Measurements from ENCODE around the gene HAGH.

The HAGH gene

GRCh38 chr16:1818873-1819525 is 7.6 kb downstream of the HAGH start:
- Histone ChIP-seq H3F3A (ENCODE audit: insufficient read depth, low read length) (no peaks in the 10 kb centered on the region), H3K79me2 (ENCODE audit: low read length) (peaks cover 16% of the 10 kb centered on the region), H4K20me1 (ENCODE audit: insufficient read depth, low read length) (no peaks in the 10 kb centered on the region), H3K4me3 (ENCODE audit: low read length) (no peak overlapping the region), H3K9me2 (replicated peaks; ENCODE audit: insufficient read depth, low read length) (no peaks in the 10 kb centered on the region), H3K27ac (ENCODE audit: low read length) (no peak overlapping the region), H3K4me1 (ENCODE audit: low read length) (no peaks in the 10 kb centered on the region), H2AFZ (ENCODE audit: low read length) (no peak overlapping the region), H3K9me3 (replicated peaks; ENCODE audit: insufficient read depth, low read length) (no peaks in the 10 kb centered on the region), H3K9ac (ENCODE audit: low read length) (no peak overlapping the region), H3K36me3 (replicated peaks; ENCODE audit: insufficient read depth, low read length) (no peaks in the 10 kb centered on the region), H3K4me2 (ENCODE audit: low read depth, low read length) (no peak overlapping the region), H3K27me3 (replicated peaks; ENCODE audit: insufficient read depth, low read length) (no peaks in the 10 kb centered on the region)
- no peak for DNase-seq
- TF ChIP-seq EZH2phosphoT487 (IDR thresholded peaks at IDR 0.05; ENCODE audit: low read length) (no peak), CTCF (IDR thresholded peaks at IDR 0.05; ENCODE audit: low read length) (no peak), EZH2 (optimal IDR thresholded peaks at IDR 0.05; ENCODE audit: low read depth, low read length) (no peak)

GRCh38 chr16:1818204-1818872 is 8.3 kb downstream of the HAGH start:
- no peaks in the 10 kb centered on the region for H3K4me1 ChIP-seq (ENCODE audit: low read length)
- no peak overlapping the region for H3K4me2 ChIP-seq (ENCODE audit: low read depth, low read length)
- no peak for DNase-seq
- peaks cover 15% of the 10 kb centered on the region for H3K79me2 ChIP-seq (ENCODE audit: low read length)
- H3K27ac ChIP-seq (ENCODE audit: low read length): no peak overlapping the region
- H3K9ac ChIP-seq (ENCODE audit: low read length): no peak overlapping the region
- H3F3A ChIP-seq (ENCODE audit: insufficient read depth, low read length): no peaks in the 10 kb centered on the region
- no peaks in the 10 kb centered on the region for H3K36me3 ChIP-seq (replicated peaks; ENCODE audit: insufficient read depth, low read length)
- no peaks in the 10 kb centered on the region for H3K9me2 ChIP-seq (replicated peaks; ENCODE audit: insufficient read depth, low read length)
- no peaks in the 10 kb centered on the region for H4K20me1 ChIP-seq (ENCODE audit: insufficient read depth, low read length)
- H3K4me3 ChIP-seq (ENCODE audit: low read length): no peak overlapping the region
- H3K27me3 ChIP-seq (replicated peaks; ENCODE audit: insufficient read depth, low read length): no peaks in the 10 kb centered on the region
- H2AFZ ChIP-seq (ENCODE audit: low read length): no peak overlapping the region
- TF ChIP-seq EZH2phosphoT487 (IDR thresholded peaks at IDR 0.05; ENCODE audit: low read length) (no peak), CTCF (IDR thresholded peaks at IDR 0.05; ENCODE audit: low read length) (no peak), EZH2 (optimal IDR thresholded peaks at IDR 0.05; ENCODE audit: low read depth, low read length) (no peak)
- H3K9me3 ChIP-seq (replicated peaks; ENCODE audit: insufficient read depth, low read length): no peaks in the 10 kb centered on the region

- no peaks in the 10 kb centered on the region for H3K9me2 ChIP-seq (replicated peaks; ENCODE audit: insufficient read depth, low read length)
- no peak overlapping the region for H3K9ac ChIP-seq (ENCODE audit: low read length)
- no peaks in the 10 kb centered on the region for H3K9me3 ChIP-seq (replicated peaks; ENCODE audit: insufficient read depth, low read length)
- no peaks in the 10 kb centered on the region for H3K36me3 ChIP-seq (replicated peaks; ENCODE audit: insufficient read depth, low read length)
- H4K20me1 ChIP-seq (ENCODE audit: insufficient read depth, low read length): no peaks in the 10 kb centered on the region
- H3K27ac ChIP-seq (ENCODE audit: low read length): no peak overlapping the region
- no peak overlapping the region for H2AFZ ChIP-seq (ENCODE audit: low read length)
- H3K4me3 ChIP-seq (ENCODE audit: low read length): no peak overlapping the region
- no peaks in the 10 kb centered on the region for H3F3A ChIP-seq (ENCODE audit: insufficient read depth, low read length)
- no peaks in the 10 kb centered on the region for H3K4me1 ChIP-seq (ENCODE audit: low read length)
- no peak for TF ChIP-seq EZH2phosphoT487 (IDR thresholded peaks at IDR 0.05; ENCODE audit: low read length)
- TF ChIP-seq EZH2 (optimal IDR thresholded peaks at IDR 0.05; ENCODE audit: low read depth, low read length): no peak
- no peak for TF ChIP-seq CTCF (IDR thresholded peaks at IDR 0.05; ENCODE audit: low read length)
- H3K79me2 ChIP-seq (ENCODE audit: low read length): peaks cover 12% of the 10 kb centered on the region
- no peaks in the 10 kb centered on the region for H3K27me3 ChIP-seq (replicated peaks; ENCODE audit: insufficient read depth, low read length)
- DNase-seq: no peak
- H3K4me2 ChIP-seq (ENCODE audit: low read depth, low read length): no peak overlapping the region
Observed at GRCh38 chr16:1817716-1818115, 8.9 kb downstream of the HAGH start.
